IMR-90 (cell line): ENCODE results near the gene AOPEP.

ENCODE experiments used
- CTCF ChIP-seq: conservative IDR thresholded peaks from 2 replicates; pipeline ENCODE4 v1.5.1; 2012; ENCODE audit warnings: mild to moderate bottlenecking, low read depth, low read length, improper control_type of control experiment
- FOS ChIP-seq: fragments of 150-350 bp; IDR thresholded peaks from 2 replicates; pipeline ENCODE4 v1.6.1; 2016; ENCODE audit warnings: low read depth, low read length
- NFE2L2 ChIP-seq: fragments of 150-350 bp; IDR thresholded peaks from 2 replicates; pipeline ENCODE4 v1.6.1; 2016; ENCODE audit warnings: low read depth, mild to moderate bottlenecking, low read length
- POLR2A ChIP-seq: IDR thresholded peaks from 2 replicates; pipeline ENCODE4 v1.6.1; 2012; ENCODE audit warnings: mild to moderate bottlenecking, low read depth, low read length
- RAD21 ChIP-seq: IDR thresholded peaks from 2 replicates; pipeline ENCODE4 v1.6.1; 2012; ENCODE audit warnings: low read length, improper control_type of control experiment
- SMC3 ChIP-seq: fragments of 150-350 bp; IDR thresholded peaks from 2 replicates; pipeline ENCODE4 v1.6.1; 2016; ENCODE audit warnings: low read depth, mild to moderate bottlenecking, antibody characterized with exemption, low read length, moderate library complexity
- USF2 ChIP-seq: fragments of 150-350 bp; IDR thresholded peaks from 2 replicates; pipeline ENCODE4 v1.6.1; 2017; ENCODE audit warnings: mild to moderate bottlenecking, antibody characterized with exemption, low read length, low read depth

GRCh38 chr9:94961870-94962269, 235.4 kb downstream of the AOPEP start:
- no peak for TF ChIP-seq CTCF
- no peak for TF ChIP-seq POLR2A
- no peak for TF ChIP-seq NFE2L2
- no peak for TF ChIP-seq FOS
- no peak for TF ChIP-seq USF2
- TF ChIP-seq SMC3 = no peak
- no peak for TF ChIP-seq RAD21
